HG02852 (cell line): ENCODE data around the gene FAM171A2.

Source experiments
- ATAC-seq: cut with Tn5 transposase; IDR thresholded peaks from one replicate; pipeline ENCODE4 v1.9.1; 2021; ENCODE audit warnings: mild to moderate bottlenecking, moderate library complexity; ENCODE audit not compliant: unreplicated experiment

The FAM171A2 gene

DNA sequence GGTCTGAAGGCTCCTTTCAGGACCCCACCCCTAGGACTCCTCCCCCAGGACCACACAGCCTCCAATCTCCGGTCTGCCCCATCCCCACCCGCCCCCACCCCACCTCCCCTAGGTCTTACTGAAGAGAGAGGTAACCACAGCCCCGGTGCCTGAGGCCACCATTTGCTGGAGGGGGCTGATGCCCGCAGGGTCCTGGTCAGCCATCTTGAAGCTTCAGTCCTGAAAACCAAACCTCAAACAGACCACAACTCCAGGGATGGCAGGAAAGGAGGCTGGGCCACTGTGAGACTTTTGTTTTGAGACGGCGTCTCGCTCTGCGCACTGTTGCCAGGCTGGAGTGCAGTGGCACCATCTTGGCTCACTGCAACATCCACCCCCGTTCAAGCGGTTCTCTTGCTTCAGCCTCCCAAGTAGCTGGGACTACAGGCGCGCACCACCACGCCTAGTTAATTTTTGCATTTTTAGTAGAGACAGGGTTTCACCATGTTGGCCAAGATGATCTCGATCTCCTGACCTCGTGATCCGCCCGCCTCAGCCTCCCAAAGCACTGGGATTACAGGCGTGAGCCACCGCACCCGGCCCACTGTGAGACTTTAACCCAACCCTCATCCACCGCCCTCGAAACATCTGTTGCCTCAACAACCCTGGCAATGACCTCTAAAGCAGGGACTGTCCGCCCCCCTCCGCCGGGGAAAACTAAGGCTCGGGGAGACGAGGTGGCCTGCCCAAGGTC, 40.1 kb downstream of the FAM171A2 start:
- no peak for ATAC-seq

GRCh38 chr17:44322236-44322895, 41.3 kb downstream of the FAM171A2 start:
- ATAC-seq = no peak

DNA sequence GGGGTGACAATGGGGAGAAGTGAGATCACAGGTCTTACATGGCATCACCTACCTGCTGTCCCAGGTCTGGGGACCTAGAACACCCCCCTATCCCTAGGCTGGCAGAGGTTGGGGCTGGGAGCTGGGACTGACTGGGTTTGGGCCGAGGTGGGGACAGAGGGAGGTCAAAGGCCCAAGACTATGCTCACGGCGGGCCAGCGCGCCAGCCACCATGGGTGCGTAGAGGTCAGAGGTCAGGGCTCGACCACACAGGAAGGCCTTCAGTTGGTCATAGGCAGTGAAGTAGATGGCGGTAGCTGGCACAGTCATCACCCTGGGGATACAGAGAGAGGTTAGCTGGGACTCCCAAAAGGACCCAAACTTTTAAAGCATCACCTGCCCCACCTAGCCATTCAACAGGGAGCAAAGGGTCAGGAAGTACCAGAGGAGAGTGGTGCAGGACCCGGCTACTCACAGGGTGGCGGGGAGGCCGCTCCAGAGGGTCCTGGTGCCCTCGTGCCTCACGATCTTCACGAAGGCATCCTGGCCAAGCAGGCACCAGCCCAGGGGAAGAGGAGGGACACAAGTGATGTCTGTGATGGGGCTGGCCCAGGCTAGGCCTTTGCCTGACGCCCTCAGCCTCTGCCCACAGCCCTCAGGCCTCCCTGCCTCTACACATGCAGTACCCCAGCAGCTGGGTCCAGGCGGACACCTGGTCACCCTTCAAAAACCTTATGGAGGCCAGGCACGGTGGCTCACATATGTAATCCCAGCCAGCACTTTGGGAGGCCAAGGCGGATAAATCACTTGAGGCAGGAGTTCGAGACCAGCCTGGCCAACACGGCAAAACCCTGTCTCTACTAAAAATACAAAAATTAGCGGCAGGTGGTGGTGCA, 42.2 kb downstream of the FAM171A2 start:
- no peak for ATAC-seq

- no peak for ATAC-seq
Observed at GRCh38 chr17:44320066-44320465, 43.6 kb downstream of the FAM171A2 start.

DNA sequence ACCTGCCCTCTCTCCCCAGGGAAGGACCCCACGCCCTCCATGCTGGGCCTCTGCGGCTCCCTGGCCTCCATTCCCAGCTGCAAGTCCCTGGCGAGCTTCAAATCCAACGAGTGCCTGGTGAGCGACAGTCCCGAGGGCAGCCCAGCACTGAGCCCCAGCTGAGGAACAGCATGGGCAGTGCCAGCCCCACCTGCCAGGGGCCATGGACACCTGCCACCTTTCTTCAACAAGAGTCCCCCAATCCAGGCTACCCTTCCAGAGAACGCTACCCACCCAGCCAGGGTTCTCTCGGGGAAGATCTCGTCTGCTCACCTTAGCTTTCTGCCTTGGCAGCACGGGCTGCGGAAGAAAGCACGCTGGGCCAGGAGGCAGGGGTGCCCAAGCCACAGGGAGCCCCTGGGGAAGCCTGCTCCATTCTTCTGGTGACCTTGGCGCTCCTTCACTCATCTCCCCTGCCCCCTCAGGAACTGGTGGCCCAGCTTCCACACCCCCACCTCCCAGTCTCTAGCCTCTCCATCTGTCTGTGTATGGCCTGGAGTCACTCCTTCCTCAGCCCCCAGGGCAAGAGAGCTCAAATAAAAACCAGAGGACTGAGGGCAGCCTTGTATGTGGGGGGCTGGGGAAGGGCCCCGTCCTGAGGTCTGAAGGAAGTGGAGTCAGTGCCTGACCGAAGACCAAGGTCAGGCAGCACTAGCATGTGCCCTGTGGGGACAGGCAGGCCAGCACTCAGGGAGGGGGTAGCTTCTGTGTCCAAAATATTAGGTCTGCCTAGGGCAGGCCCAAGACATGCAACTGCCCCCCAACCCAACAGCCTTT, 45.4 kb downstream of the FAM171A2 start:
- ATAC-seq = no peak

DNA sequence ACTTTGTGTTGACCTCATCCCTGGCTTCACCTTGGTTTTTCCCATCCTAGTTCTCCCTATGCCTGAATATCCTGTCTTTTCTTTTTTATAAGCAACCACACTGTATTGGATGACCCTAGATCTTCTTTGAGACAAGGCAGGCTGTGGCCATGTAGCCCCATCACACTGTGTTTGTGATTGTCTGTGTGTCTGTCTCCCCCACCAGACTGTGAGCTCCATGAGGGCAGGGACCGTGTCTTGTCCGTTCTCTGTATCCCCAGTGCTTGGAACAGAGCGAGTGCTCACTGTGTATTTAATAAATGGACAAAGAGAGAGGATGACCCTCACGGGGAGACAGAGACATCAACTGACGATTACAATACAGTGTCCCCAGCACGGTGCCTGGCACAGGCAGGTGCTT, 46.1 kb downstream of the FAM171A2 start:
- ATAC-seq = no peak

DNA sequence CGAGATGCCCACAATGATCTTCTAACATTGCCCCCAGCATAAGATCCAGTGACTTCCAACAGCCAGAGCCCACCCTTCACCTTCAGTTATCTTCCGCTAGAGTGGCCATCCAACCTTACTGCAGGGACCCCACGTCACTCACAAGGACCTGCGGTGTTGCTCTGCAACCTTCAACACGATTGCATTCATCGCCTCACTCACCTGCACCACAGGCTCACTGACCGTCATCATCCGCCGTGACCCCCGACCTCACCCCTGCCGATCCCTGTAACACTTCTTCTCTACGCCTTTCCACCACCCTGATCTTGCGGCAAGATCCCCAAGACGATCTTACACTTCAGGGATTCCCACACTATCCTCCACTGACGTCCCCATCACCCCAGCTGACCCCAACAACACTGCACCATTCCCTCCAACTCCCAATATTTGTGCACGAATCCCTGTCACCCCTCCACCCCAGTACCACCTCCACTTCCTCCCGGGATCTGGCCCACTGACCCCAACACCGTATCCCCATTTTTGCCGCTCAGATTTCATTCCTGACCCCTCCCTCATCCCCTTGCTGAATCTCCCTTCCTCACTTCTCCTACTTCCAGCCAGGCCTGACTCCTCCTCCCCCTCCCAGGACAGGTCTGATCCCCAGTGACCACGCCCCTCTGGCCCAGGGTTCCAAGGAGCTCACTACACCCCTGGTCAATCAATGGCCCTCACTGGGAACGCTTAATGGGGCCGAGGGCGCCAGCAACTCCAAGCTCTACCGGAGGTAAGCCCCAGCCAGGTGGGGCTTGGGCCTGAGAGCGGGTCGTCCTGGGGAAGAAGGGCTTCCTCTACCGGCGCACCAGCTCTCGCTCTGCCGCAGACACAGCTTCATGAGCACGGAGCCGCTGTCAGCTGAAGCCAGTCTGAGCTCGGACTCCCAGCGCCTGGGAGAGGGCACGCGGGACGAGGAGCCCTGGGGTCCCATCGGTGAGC, 47.6 kb downstream of the FAM171A2 start:
- ATAC-seq = no peak

DNA sequence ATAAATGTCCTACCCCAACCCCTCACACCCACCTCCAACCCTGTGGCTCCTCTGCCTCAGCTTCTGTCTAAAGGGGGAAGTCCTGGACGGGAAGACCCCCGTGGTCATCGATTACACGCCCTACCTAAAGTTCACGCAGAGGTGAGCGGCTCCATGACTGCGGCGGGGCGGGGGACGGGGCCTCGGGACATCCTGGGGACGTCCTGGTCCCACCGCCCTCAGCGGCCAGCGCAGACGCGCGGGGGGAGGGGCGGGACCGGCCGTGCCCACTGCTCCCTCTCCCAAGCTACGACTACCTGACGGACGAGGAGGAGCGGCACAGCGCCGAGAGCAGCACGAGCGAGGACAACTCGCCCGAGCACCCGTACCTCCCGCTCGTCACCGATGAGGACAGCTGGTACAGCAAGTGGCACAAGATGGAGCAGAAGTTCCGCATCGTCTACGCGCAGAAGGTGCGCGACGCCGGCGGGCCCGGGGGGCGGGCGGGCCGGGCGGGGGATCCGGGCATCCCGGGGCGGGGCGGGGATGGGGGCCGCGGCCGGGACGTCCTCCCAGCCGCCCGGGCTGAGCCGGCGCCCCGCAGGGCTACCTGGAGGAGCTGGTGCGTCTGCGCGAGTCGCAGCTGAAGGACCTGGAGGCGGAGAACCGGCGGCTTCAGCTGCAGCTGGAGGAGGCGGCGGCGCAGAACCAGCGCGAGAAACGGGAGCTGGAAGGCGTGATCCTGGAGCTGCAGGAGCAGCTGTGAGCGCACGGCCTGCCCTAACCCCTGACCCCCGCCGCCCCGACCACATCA, 48.6 kb downstream of the FAM171A2 start:
- ATAC-seq = no peak

- no peak for ATAC-seq
Observed at GRCh38 chr17:44314524-44314868, 49.2 kb downstream of the FAM171A2 start.

GRCh38 chr17:44314031-44314430, 49.6 kb downstream of the FAM171A2 start:
- ATAC-seq = no peak

DNA sequence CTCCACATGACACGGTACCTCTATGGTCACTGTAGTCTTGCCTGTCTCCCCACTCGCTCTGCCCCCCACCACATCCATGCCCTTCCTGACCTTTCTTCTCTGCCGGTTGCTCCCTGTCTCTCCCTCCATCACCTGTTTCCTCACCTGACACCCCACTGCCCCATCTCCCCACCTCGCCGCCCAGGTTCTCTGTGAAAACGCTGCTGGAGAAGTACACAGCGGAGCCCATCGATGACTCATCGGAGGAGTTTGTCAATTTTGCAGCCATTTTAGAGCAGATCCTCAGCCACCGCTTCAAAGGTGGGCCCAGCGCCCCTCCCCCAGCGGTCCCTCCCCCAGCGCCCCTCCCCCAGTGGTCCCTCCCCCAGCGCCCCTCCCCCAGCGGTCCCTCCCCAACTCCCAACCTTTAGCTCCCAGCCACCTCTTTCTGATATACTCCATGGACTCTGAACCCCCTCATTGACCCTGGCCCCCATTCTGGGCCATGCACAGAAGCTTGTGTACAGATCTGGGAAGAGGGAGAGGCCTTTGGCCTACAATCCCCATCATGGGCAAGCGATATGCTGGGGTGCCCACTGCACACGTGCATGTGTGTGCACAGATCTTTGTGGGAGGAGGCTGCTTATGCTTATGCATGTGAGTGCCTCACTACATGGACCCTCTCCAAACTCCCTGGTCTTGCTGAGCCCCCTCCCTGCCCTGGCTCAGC, 51.1 kb downstream of the FAM171A2 start:
- no peak for ATAC-seq

GRCh38 chr17:44311562-44312181, 52.0 kb downstream of the FAM171A2 start:
- ATAC-seq = no peak

DNA sequence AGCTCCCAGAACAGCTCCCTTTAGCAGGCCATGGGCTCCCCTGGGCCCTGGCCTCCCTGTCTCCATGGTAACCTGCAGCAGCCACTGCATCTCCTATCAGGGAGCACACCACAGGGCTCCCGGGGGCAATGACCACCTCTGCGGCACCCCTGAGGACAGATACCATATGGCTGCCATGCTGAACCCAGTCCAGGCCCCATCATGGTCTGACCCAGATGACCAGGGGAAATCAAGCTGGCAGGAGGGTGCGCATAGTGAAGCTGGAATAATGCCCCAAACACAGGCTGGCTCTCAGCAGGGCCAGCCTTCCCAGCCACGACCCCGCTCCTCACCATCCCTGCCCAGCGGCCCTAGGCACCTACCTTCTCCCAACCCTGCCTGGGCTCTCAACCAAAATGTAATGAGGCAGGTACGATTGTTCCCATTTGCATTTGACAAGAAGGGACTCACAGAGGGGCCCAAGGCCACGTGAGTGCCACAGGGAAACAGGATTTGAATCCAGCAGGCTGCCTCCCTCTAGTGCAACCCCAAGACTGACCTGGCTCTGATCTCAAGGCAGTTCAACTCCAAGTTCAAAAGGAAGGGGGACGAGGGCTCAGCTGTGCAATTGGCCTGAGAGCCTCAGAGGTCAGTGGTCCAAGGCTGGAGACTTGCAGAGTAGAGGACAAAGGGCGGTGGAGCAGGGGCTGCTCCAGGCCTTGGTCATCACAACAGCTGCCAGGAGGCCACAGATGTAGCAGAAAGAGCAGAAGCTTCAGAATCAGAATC, 52.9 kb downstream of the FAM171A2 start:
- no peak for ATAC-seq

- no peak for ATAC-seq
Observed at GRCh38 chr17:44310188-44310587, 53.5 kb downstream of the FAM171A2 start.

DNA sequence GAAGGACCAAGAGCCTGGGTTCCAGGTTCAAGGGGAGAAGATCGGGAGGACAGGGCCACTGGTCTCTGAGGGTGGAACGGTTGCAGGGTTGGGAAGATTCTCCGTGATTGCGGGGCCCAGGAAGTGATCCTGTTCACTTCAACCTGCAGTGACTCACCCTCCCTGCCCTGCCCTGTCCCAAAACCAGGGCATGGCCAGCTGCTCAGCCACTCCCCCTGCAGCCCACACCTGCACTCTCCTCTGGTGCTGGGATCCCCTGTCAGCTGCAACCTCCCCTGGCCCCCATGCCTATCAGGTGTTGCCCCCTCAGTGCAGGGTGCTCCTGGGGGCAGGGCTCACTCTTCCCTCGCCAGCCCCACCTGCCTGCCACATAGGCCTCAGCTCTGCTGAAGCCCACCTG, 54.2 kb downstream of the FAM171A2 start:
- no peak for ATAC-seq

GRCh38 chr17:44308865-44309264, 54.8 kb downstream of the FAM171A2 start:
- no peak for ATAC-seq

- no peak for ATAC-seq
Observed at GRCh38 chr17:44308320-44308818, 55.3 kb downstream of the FAM171A2 start, which contains the start of gene RUNDC3A. RUNDC3A (plus strand) TSS chr17:44308601; CDS start chr17:44308833, 232 bp downstream.
